IMR-90 (cell line): ENCODE results near the gene NMNAT3.

Source experiments
- BHLHE40 ChIP-seq: fragments of 150-350 bp; IDR thresholded peaks from 2 replicates; pipeline ENCODE4 v1.6.1; 2016; ENCODE audit warnings: mild to moderate bottlenecking, low read depth, low read length
- NFE2L2 ChIP-seq: fragments of 150-350 bp; IDR thresholded peaks from 2 replicates; pipeline ENCODE4 v1.6.1; 2016; ENCODE audit warnings: low read depth, mild to moderate bottlenecking, low read length
- POLR2A ChIP-seq: IDR thresholded peaks from 2 replicates; pipeline ENCODE4 v1.6.1; 2012; ENCODE audit warnings: mild to moderate bottlenecking, low read depth, low read length
- RFX5 ChIP-seq: IDR thresholded peaks from 2 replicates; pipeline ENCODE4 v1.8.0; 2012; ENCODE audit warnings: low read depth, mild to moderate bottlenecking, low read length, moderate library complexity
- TF ChIP-seq, protein P1 (sequence below): conservative IDR thresholded peaks from 2 replicates; pipeline ENCODE4 v1.5.1; 2012; ENCODE audit warnings: mild to moderate bottlenecking, low read depth, low read length, improper control_type of control experiment
- TF ChIP-seq, protein P2 (sequence below): fragments of 150-350 bp; IDR thresholded peaks from 2 replicates; pipeline ENCODE4 v1.6.1; 2017; ENCODE audit warnings: mild to moderate bottlenecking, antibody characterized with exemption, low read length, low read depth

DNA sequence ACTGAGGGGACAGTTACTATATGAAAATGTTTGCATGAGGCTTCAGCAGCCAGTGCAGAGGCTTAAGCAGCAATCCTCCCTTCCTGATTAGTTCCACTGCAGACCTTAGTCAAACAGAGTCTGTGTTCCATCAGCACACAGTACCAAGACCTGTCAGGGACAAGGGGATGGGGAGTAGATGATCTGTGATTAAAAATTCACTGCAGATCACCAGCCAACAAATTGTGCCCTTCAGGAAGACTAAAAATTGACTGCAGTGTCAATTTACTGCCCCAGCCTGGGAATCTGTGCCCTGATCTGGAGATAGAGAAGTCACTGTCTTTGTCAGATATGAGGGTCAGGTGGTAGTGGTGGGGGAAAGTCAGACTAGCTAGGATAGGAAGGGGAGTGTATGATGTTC, 13.8 kb upstream of the NMNAT3 start:
- TF ChIP-seq, protein P1, sequence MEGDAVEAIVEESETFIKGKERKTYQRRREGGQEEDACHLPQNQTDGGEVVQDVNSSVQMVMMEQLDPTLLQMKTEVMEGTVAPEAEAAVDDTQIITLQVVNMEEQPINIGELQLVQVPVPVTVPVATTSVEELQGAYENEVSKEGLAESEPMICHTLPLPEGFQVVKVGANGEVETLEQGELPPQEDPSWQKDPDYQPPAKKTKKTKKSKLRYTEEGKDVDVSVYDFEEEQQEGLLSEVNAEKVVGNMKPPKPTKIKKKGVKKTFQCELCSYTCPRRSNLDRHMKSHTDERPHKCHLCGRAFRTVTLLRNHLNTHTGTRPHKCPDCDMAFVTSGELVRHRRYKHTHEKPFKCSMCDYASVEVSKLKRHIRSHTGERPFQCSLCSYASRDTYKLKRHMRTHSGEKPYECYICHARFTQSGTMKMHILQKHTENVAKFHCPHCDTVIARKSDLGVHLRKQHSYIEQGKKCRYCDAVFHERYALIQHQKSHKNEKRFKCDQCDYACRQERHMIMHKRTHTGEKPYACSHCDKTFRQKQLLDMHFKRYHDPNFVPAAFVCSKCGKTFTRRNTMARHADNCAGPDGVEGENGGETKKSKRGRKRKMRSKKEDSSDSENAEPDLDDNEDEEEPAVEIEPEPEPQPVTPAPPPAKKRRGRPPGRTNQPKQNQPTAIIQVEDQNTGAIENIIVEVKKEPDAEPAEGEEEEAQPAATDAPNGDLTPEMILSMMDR: no peak
- no peak for TF ChIP-seq NFE2L2
- no peak for TF ChIP-seq RFX5
- no peak for TF ChIP-seq BHLHE40
- TF ChIP-seq, protein P2, sequence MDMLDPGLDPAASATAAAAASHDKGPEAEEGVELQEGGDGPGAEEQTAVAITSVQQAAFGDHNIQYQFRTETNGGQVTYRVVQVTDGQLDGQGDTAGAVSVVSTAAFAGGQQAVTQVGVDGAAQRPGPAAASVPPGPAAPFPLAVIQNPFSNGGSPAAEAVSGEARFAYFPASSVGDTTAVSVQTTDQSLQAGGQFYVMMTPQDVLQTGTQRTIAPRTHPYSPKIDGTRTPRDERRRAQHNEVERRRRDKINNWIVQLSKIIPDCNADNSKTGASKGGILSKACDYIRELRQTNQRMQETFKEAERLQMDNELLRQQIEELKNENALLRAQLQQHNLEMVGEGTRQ: no peak
- no peak for TF ChIP-seq POLR2A
